GM18951 (cell line): Measurements from ENCODE around the gene RPL41.

Source experiments
- POLR2A ChIP-seq: IDR thresholded peaks from 4 replicates; pipeline ENCODE4 v1.6.1; 2011; ENCODE audit warnings: mild to moderate bottlenecking; ENCODE audit not compliant: insufficient read length, insufficient read depth; ENCODE audit errors: extremely low read depth
- in situ Hi-C: fragments of 300-500 bp; cut with MboI; formaldehyde crosslinking; loops from one replicate; pipeline ENCODE4 v1.12.0; 2022; ENCODE audit warnings: low sequenced_read_pairs, mixed read lengths, inconsistent platforms; ENCODE audit not compliant: unreplicated experiment

The RPL41 gene

DNA sequence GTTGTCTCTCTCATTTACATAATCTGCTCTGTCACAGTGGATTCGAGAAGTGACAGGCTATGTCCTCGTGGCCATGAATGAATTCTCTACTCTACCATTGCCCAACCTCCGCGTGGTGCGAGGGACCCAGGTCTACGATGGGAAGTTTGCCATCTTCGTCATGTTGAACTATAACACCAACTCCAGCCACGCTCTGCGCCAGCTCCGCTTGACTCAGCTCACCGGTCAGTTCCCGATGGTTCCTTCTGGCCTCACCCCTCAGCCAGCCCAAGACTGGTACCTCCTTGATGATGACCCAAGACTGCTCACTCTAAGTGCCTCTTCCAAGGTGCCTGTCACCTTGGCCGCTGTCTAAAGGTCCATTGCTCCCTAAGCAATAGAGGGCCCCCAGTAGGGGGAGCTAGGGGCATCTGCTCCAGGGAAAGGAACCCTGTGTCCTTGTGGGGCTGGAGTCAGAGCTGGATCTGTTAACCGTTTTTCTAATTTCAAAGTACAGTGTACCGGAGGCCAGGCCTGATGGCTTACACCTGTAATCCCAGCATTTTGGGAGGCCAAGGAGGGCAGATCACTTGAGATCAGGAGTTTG, 31.4 kb upstream of the RPL41 start:
- in situ Hi-C loops = no loop called here
- no peak for TF ChIP-seq POLR2A

DNA sequence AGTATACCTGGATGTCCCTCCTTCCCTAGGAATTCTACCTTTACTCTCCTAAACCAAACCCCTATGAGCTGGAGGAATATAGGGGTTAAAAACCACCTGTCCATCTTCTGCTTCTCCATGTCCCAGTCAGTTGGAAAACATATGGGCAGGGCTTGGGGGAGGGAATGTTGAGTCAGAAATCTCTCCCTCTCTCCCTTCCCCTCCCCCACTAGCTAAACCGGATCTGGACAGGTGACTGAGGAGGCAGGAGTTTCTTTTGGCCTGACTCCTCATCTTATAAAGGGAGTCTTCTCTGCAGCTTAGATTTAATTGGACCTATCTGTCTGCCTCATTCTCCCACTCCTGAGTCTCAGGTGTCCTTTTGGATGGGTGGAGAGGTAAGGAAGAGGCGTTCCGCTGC, 30.3 kb upstream of the RPL41 start:
- TF ChIP-seq POLR2A = no peak
- in situ Hi-C loops = no loop called here

DNA sequence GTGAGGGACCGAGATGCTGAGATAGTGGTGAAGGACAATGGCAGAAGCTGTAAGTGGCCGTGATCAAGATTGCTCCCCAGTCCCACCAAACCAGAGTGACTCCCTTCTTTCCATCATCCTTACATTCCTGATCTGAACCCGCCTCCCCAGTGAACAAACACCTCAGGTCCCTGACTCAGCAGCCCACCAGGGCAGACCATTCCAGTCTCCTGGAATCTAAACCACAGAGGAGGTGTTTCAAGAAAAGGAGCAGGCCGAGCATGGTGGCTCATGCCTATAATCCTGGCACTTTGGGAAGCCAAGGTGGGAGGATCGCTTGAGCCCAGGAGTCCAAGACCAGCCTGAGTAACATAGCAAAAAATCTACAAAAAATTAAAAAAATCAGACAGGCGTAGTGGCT, 29.8 kb upstream of the RPL41 start:
- in situ Hi-C loops = no loop called here
- no peak for TF ChIP-seq POLR2A

DNA sequence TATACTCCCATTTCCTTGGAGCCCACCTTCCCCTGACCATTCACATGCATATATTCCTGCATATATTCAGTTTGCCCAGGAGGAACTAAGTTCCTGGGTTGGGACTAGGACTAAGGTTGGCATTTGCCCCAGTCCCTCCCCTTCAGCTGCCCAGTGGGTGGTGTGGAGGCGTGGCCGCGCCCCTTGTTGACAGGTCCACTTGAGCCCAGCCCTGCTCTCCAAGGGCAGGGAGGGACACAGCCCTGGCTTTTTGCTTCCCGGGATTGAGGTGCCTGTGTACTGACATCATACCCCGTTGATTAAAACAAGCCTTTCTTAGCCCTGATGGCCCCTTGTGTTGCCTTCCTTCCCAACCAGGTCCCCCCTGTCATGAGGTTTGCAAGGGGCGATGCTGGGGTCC, 29.2 kb upstream of the RPL41 start:
- no peak for TF ChIP-seq POLR2A
- in situ Hi-C loops = no loop called here

DNA sequence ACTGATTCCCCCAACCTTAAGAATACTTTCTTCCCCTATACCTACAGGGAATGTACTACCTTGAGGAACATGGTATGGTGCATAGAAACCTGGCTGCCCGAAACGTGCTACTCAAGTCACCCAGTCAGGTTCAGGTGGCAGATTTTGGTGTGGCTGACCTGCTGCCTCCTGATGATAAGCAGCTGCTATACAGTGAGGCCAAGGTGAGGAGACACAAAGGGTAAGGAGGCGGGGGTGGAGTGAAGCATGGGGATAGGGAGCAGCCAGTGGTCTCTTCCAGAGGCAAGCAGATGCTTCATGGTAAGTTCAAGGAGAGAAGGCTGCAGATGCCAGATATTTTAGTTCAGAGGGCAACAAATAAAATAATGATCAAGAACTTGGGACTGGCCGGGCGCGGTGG, 18.7 kb upstream of the RPL41 start:
- no peak for TF ChIP-seq POLR2A
- in situ Hi-C loops = no loop called here

DNA sequence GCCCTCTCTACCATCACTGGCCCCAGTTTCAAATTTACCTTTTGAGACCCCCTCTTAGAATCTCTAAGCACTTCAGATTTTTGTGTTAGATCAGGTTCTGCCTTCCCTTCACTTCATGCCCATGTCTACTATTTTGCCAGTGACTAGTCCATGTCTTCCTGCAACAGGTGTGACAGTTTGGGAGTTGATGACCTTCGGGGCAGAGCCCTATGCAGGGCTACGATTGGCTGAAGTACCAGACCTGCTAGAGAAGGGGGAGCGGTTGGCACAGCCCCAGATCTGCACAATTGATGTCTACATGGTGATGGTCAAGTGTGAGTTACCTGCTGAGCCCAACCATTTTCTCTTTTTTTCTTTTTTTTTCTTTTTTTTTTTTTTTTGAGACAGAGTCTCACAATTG, 17.8 kb upstream of the RPL41 start:
- in situ Hi-C loops = no loop called here
- no peak for TF ChIP-seq POLR2A

DNA sequence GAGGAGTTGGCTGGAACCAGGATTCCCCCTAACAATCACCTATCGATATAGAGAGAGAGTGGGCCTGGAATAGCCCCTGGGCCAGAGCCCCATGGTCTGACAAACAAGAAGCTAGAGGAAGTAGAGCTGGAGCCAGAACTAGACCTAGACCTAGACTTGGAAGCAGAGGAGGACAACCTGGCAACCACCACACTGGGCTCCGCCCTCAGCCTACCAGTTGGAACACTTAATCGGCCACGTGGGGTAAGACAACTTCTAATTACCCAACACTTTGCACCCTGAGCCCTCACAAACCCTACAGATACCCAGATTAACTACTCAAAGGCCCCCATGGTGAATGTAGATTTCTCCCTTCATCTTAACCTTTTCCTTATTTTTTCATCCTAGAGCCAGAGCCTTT, 16.6 kb upstream of the RPL41 start:
- in situ Hi-C loops = loop anchor here (10.0 kb wide), 1 partner anchor 105 kb away; the partner anchor contains the start of gene SUOX
- TF ChIP-seq POLR2A = no peak

DNA sequence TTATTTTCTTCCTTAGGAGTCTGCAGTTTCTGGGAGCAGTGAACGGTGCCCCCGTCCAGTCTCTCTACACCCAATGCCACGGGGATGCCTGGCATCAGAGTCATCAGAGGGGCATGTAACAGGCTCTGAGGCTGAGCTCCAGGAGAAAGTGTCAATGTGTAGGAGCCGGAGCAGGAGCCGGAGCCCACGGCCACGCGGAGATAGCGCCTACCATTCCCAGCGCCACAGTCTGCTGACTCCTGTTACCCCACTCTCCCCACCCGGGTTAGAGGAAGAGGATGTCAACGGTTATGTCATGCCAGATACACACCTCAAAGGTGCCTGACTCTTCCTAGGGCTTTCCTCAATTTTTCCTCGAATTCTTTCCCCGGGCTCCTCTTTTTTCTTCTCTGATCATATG, 15.4 kb upstream of the RPL41 start:
- in situ Hi-C loops = loop anchor here (10.0 kb wide), 1 partner anchor 106 kb away; the partner anchor contains the start of gene SUOX
- no peak for TF ChIP-seq POLR2A

DNA sequence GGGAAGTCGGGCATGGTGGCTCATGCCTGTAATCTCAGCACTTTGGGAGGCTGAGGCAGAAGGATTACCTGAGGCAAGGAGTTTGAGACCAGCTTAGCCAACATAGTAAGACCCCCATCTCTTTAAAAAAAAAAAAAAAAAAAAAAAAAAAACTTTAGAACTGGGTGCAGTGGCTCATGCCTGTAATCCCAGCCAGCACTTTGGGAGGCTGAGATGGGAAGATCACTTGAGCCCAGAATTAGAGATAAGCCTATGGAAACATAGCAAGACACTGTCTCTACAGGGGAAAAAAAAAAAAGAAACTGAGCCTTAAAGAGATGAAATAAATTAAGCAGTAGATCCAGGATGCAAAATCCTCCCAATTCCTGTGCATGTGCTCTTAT, 13.8 kb upstream of the RPL41 start:
- in situ Hi-C loops = loop anchor here (10.0 kb wide), 1 partner anchor 108 kb away; the partner anchor contains the start of gene SUOX

DNA sequence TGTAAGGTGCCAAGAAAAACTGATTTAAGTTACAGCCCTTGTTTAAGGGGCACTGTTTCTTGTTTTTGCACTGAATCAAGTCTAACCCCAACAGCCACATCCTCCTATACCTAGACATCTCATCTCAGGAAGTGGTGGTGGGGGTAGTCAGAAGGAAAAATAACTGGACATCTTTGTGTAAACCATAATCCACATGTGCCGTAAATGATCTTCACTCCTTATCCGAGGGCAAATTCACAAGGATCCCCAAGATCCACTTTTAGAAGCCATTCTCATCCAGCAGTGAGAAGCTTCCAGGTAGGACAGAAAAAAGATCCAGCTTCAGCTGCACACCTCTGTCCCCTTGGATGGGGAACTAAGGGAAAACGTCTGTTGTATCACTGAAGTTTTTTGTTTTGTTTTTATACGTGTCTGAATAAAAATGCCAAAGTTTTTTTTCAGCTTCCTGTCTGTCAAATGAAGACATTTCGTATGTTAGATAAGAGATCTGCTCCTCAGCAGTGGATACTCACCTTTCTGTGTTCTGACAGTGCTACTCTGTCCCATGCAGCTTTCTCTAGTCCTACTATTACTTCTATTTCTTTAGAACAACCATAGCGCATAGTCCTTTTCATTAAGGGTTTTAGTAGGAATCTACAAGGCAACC, 13.2 kb upstream of the RPL41 start:
- in situ Hi-C loops = loop anchor here (10.0 kb wide), 1 partner anchor 108 kb away; the partner anchor contains the start of gene SUOX
- no peak for TF ChIP-seq POLR2A

More for the DNA sequence above, 13.8 kb upstream of the RPL41 start:
- no peak for TF ChIP-seq POLR2A

DNA sequence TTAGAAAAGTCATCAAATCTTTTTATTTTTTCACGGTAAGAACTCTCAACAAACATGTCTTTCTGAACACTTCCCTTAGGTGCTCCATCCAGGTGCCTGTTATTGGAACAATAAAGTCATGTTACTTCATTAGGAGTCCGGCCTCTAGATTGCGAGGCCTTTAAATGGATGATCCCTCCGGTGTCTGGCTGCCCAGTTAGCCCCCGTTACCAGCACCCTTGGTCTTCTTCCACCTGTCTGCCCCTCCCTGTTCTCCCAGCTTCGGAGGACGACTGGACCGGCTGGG, 12.7 kb upstream of the RPL41 start:
- in situ Hi-C loops = loop anchor here (10.0 kb wide), 1 partner anchor 109 kb away; the partner anchor contains the start of gene SUOX
- TF ChIP-seq POLR2A = no peak

DNA sequence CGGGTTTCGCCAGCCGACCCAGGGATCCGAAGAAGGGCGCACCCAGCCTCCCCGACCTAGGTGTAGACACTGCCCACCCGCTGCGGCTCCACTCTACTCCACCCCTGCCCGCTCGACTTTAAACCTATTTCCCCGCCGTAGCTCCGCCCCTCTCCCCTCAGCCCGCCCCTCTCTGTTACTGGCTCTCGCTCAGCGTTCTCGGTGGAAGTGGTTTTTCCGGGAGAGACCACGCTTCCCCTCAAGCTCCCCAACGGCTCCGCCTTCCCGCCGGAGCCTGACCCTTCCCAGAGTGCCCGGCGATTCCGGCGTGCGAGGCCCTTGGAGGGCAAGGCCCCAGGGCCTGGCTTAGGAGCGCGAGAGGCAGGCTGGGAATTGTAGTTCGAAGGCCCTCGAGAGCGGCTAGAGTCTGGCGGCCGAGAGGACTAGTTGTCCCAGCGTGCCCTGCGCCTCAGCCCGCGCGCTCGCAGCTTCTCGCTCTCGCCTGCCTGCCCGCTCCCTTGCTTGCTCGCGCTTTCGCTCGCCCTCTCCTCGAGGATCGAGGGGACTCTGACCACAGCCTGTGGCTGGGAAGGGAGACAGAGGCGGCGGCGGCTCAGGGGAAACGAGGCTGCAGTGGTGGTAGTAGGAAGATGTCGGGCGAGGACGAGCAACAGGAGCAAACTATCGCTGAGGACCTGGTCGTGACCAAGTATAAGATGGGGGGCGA, 12.2 kb upstream of the RPL41 start, which contains the start of gene PA2G4:
PA2G4 (plus strand) TSS at position 451 of the 706 bp plus-strand sequence; CDS start at position 630, 179 bp downstream.
- in situ Hi-C loops = loop anchor here (10.0 kb wide), 1 partner anchor 109 kb away; the partner anchor contains the start of gene SUOX
- peak; percentile 92 for TF ChIP-seq POLR2A

DNA sequence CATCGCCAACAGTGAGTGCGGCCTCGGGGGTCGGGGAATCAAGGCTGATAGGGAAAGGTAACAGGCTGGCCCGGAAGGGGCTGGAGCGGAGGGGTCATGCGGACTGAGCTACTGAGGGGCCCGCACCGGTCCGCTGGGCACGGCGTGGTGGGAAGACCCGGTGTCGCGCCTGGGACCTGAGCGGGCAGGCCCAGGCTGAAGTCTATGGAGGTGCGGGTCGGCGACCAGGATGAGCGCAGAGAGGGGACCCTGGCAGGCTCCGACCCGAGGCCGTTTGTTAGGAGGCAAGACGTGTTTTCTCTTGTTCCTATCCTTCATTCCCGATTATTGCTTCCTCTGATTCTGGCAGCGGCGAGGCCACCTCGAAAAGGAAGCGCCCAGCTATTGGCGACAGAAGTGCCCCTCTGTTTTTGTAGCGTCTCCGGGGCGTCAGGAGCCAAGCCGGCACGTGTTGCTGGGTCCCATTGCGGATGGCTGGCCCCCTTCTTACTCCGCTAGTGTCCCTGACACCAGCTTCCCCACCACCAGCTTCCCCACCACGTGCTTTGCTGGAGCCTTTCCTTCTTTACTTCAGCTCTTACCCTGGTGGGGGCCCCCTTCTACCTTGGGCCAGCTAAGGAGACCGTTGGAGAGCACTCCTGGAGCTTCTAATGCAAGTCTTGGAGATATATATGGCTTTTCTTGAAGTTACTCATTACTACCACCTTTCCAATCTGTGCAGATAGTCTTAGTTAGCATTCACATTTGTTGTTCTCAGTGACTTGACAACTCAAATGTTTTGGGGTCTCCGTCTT, 11.4 kb upstream of the RPL41 start:
- in situ Hi-C loops = loop anchor here (10.0 kb wide), 1 partner anchor 110 kb away; the partner anchor contains the start of gene SUOX

More for the DNA sequence above, 11.4 kb upstream of the RPL41 start:
- TF ChIP-seq POLR2A = no peak
